Endothelial cell of umbilical vein (primary cell): ENCODE results near the gene EVA1A. TPM values are rescaled to one million over a fixed set of nuclear protein-coding genes. Genes with fewer than 3 reads are reported as not detected.
A peak's percentile ranks its signal among the peaks of the same experiment; 100 is the strongest.

Experiments
- BruUV-seq: library from RNA; stranded (reverse); fragments of 400-500 nt; replicated peaks from 2 replicates; lab custom pipeline; 2021; lab: Mats Ljungman, UMichigan
- CTCF ChIA-PET: fragments of 300-600, 350-600 bp; sonication (Branson Sonifier 250); formaldehyde crosslinking; loops from one replicate; lab custom pipeline; 2021; ENCODE audit warnings: antibody characterized with exemption, inconsistent platforms; lab: Charles Lee
- POLR2A ChIA-PET: fragments of 300-600, 350-600 bp; sonication (Branson Sonifier 250); formaldehyde crosslinking; loops from one replicate; lab custom pipeline; 2021; ENCODE audit warnings: antibody characterized with exemption, inconsistent platforms; lab: Charles Lee
- DNase-seq: peaks from one replicate; pipeline ENCODE4 v3.0.0-alpha.2; 2011; ENCODE audit warnings: low read depth, low spot score
- FAIRE-seq: peaks from 2 replicates; lab custom pipeline; 2011; peaks lifted over from hg19 to GRCh38; lab: Jason Lieb, UNC
- H2AFZ ChIP-seq: 2 replicates; pipeline ENCODE4 v1.6.0; 2012; ENCODE audit warnings: low read depth, low read length, control low read depth, inconsistent platforms
- H3K27ac ChIP-seq: 2 replicates; pipeline ENCODE4 v1.5.1; 2011; ENCODE audit warnings: low read depth, mild to moderate bottlenecking, control low read depth, low read length, moderate library complexity; ENCODE audit not compliant: insufficient read depth
- H3K27me3 ChIP-seq, 2 experiments: 2 replicates each; pipeline versions ENCODE4 v1.6.0 to v1.6.1; 2011; ENCODE audit warnings: low read length in 2 of 2, mixed read lengths in 1 of 2; ENCODE audit not compliant: control insufficient read depth in 2 of 2, insufficient read depth in 2 of 2
- H3K36me3 ChIP-seq, 2 experiments: 2 replicates in 1 of 2; 3 replicates in 1 of 2; pipeline ENCODE4 v1.5.1; 2011; ENCODE audit warnings: low read length in 2 of 2, mild to moderate bottlenecking in 1 of 2, moderate library complexity in 1 of 2; ENCODE audit not compliant: control insufficient read depth in 2 of 2, insufficient read depth in 2 of 2; ENCODE audit errors: extremely low read depth in 1 of 2
- H3K4me1 ChIP-seq: 3 replicates; pipeline ENCODE4 v1.5.1; 2011; ENCODE audit warnings: mild to moderate bottlenecking, low read length; ENCODE audit not compliant: control insufficient read depth, insufficient read depth; ENCODE audit errors: extremely low read depth
- H3K4me2 ChIP-seq: 2 replicates; pipeline ENCODE4 v1.6.1; 2011; ENCODE audit warnings: low read length, control low read depth, mixed read lengths; ENCODE audit not compliant: insufficient read depth
- H3K4me3 ChIP-seq, 3 experiments: fragments of 200-600 bp in 1 of 3; sonication (generic), shearing (Covaris generic) in 1 of 3; replicated peaks in 1 of 3; 2 replicates each; pipeline ENCODE4 v1.5.1; 2011 to 2016; ENCODE audit warnings: control low read depth in 3 of 3, low read length in 3 of 3, mild to moderate bottlenecking in 2 of 3, inconsistent platforms in 1 of 3, low read depth in 1 of 3, moderate library complexity in 1 of 3; ENCODE audit not compliant: insufficient read depth in 1 of 3
- H3K79me2 ChIP-seq: 2 replicates; pipeline ENCODE4 v1.6.0; 2012; ENCODE audit warnings: low read length, inconsistent platforms; ENCODE audit not compliant: control insufficient read depth, insufficient read depth
- H3K9ac ChIP-seq: replicated peaks from 2 replicates; pipeline ENCODE3; 2011; ENCODE audit warnings: low read length, control low read depth; ENCODE audit not compliant: insufficient read depth; ENCODE audit errors: extremely low read depth
- H3K9me1 ChIP-seq: replicated peaks from 3 replicates; pipeline ENCODE4 v1.6.0; 2011; ENCODE audit warnings: mild to moderate bottlenecking, low read length; ENCODE audit not compliant: control insufficient read depth, insufficient read depth; ENCODE audit errors: extremely low read depth
- H3K9me3 ChIP-seq: replicated peaks from 2 replicates; pipeline ENCODE4 v1.5.1; 2012; ENCODE audit warnings: low read length, inconsistent platforms; ENCODE audit not compliant: control insufficient read depth, insufficient read depth
- H4K20me1 ChIP-seq: replicated peaks from 2 replicates; pipeline ENCODE3; 2011; ENCODE audit warnings: mild to moderate bottlenecking, low read length; ENCODE audit not compliant: control insufficient read depth, insufficient read depth; ENCODE audit errors: extremely low read depth
- CTCF ChIP-seq, 2 donors: IDR thresholded peaks; 1 replicate in 1 of 2; 2 replicates in 1 of 2; pipeline ENCODE4 v1.5.1; 2011; ENCODE audit warnings: low read length in 2 of 2, mild to moderate bottlenecking in 2 of 2, moderate library complexity in 2 of 2, control low read depth in 1 of 2, inconsistent platforms in 1 of 2, low read depth in 1 of 2; ENCODE audit not compliant: insufficient read depth in 1 of 2; ENCODE audit errors: extremely low read depth in 1 of 2
- EZH2 ChIP-seq: IDR thresholded peaks from 2 replicates; pipeline ENCODE4 v1.6.1; 2012; ENCODE audit warnings: borderline replicate concordance, low read depth, mild to moderate bottlenecking, moderate library complexity, low read length, inconsistent platforms; ENCODE audit not compliant: severe bottlenecking
- POLR2A ChIP-seq: IDR thresholded peaks from 2 replicates; pipeline ENCODE4 v1.6.1; 2012; ENCODE audit warnings: low read depth, mild to moderate bottlenecking, control low read depth, low read length
- dilution Hi-C: fragments of 300-500 bp; cut with MboI; formaldehyde crosslinking; loops from one replicate; pipeline ENCODE4 v1.15.0; 2019; ENCODE audit warnings: low sequenced_read_pairs; ENCODE audit not compliant: extremely low pct_ligation_motif_present
- intact Hi-C: fragments of 100-400 bp; cut with micrococcal nuclease; formaldehyde crosslinking; loops from one replicate; pipeline ENCODE4 v1.10.0; 2022
- polyA plus RNA-seq, 4 experiments: library from polyadenylated mRNA; depleted of rRNA in 3 of 4; stranded (reverse) in 3 of 4; unstranded in 1 of 4; fragments of >200 nt; gene quantifications; 2 replicates each; pipeline versions ENCODE4 v1.2.1 to v1.2.3, GENCODE V29; 2011 to 2012; ENCODE audit warnings: missing spikeins in 1 of 4
- total RNA-seq: library from RNA; stranded (reverse); gene quantifications from 2 replicates; pipeline ENCODE4 v1.2.3, GENCODE V29; 2021

Gene EVA1A
- total and polyA plus RNA-seq, 2 donors (not counting 3 experiments of a cell fraction or from before 2014, with no cell fraction given) = 52.6 to 66.5 TPM

GRCh38 chr2:75516378-75517360 is 44.1 kb downstream of the EVA1A start:
- Histone ChIP-seq H3K79me2 (peaks cover 2% of the 10 kb centered on the region), H2AFZ (no peak overlapping the region)
- intact Hi-C loops = no loop called here

DNA sequence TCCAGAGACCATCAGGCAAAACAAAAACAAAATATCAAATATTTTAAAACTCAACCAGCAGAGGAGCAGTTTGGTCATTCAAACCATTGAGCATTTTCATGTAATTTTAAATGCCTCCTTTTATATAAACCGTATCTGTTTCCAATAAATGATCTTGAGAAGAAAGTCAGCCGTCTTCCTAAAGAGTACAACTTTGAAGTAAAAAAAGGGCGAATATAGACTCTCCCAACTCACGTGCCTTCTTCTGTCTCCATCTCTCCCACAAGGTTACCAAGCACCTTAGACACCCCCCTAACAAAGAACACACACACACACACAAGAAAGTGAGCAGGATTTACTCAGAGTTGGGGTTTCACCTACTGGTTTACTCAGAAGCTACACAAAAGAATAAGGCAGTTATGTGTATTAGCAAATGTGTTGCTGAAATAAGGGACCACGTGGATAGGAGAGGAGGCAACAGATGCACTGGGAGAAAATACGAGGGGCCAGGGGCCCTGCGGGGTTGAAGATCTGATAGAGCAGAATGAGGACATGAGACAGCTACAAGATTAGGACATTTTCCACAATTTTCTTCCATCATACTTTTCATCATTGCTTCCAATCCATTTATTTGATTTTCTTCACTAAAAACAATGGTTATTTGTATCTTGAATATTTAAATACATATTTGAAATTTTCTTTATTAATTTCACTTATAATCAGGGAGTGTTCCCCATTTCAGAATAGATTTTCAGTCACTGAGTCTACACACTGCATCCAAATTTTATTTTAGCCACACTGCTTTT is 45.0 kb downstream of the EVA1A start:
- Histone ChIP-seq H4K20me1 (no peaks in the 10 kb centered on the region), H3K9me1 (no peaks in the 10 kb centered on the region), H3K9ac (no peak overlapping the region), H3K9me3 (no peaks in the 10 kb centered on the region), H2AFZ (no peak overlapping the region), H3K4me1 (no peaks in the 10 kb centered on the region), H3K4me2 (no peak overlapping the region), H3K27me3 (no peaks in the 10 kb centered on the region), H3K79me2 (peaks cover 2% of the 10 kb centered on the region), H3K27ac (no peak overlapping the region), H3K4me3 (no peak overlapping the region), H3K36me3 (peaks cover 13 to 17% of the 10 kb centered on the region in 2 experiments)
- no peak for FAIRE-seq
- no TSS peak for BruUV-seq
- ChIA-PET POLR2A (no interaction called here), CTCF (interaction anchor here (1.2 to 1.3 kb wide), 2 partner anchors 45 to 90 kb away, joined by 4 to 5 read pairs; partner anchors contain the start of gene EVA1A)
- intact Hi-C loops (no loop called here), dilution Hi-C loops (no loop called here)
- no peak for DNase-seq
- no peak for TF ChIP-seq POLR2A
- no peak for TF ChIP-seq CTCF (IDR thresholded peaks at IDR 0.05; ENCODE audit: extremely low read depth in 1 of 2, insufficient read depth in 1 of 2, low read depth in 1 of 2, low read length in 2 of 2)

More at GRCh38 chr2:75516378-75517360, 44.1 kb downstream of the EVA1A start:
- FAIRE-seq (peak; percentile 15), DNase-seq (peak; percentile 60)
- Histone ChIP-seq H4K20me1 (no peaks in the 10 kb centered on the region), H3K4me1 (no peaks in the 10 kb centered on the region), H3K4me3 (no peak overlapping the region), H3K27ac (no peak overlapping the region), H3K4me2 (no peak overlapping the region), H3K9me3 (no peaks in the 10 kb centered on the region), H3K27me3 (no peaks in the 10 kb centered on the region), H3K9me1 (no peaks in the 10 kb centered on the region), H3K36me3 (peaks cover 13 to 17% of the 10 kb centered on the region in 2 experiments), H3K9ac (no peak overlapping the region)
- BruUV-seq = no TSS peak
- CTCF ChIA-PET = interaction anchor here (1.2 to 1.3 kb wide), 2 partner anchors 44 to 89 kb away, joined by 4 to 5 read pairs; partner anchors contain the start of gene EVA1A
- POLR2A ChIA-PET = no interaction called here
- dilution Hi-C loops = no loop called here
- no peak for TF ChIP-seq EZH2
